CD4-positive, alpha-beta T cell treated with Interleukin-17A for 1 hour (primary cell): Measurements from ENCODE around the gene DAB2IP.

Experiments
- DNase-seq: peaks from one replicate; pipeline ENCODE4 v3.0.0-alpha.2; 2020

DAB2IP gene

GRCh38 chr9:121809356-121810050, 158.1 kb downstream of the DAB2IP start:
- DNase-seq = no peak

GRCh38 chr9:121810489-121810888, 159.1 kb downstream of the DAB2IP start:
- no peak for DNase-seq

- no peak for DNase-seq
Observed at GRCh38 chr9:121811140-121811539, 159.7 kb downstream of the DAB2IP start.

- DNase-seq = no peak
Observed at GRCh38 chr9:121811751-121812150, 160.3 kb downstream of the DAB2IP start.

- DNase-seq = no peak
Observed at GRCh38 chr9:121812159-121812735, 160.8 kb downstream of the DAB2IP start.

GRCh38 chr9:121813519-121814210, 162.2 kb downstream of the DAB2IP start:
- no peak for DNase-seq

GRCh38 chr9:121814594-121814993, 163.2 kb downstream of the DAB2IP start:
- DNase-seq = no peak

- no peak for DNase-seq
Observed at GRCh38 chr9:121815084-121815483, 163.7 kb downstream of the DAB2IP start.

- DNase-seq = no peak
Observed at GRCh38 chr9:121815546-121816448, 164.4 kb downstream of the DAB2IP start.

- DNase-seq = no peak
Observed at GRCh38 chr9:121816449-121816817, 165.0 kb downstream of the DAB2IP start.

- no peak for DNase-seq
Observed at GRCh38 chr9:121816845-121817450, 165.5 kb downstream of the DAB2IP start.

- no peak for DNase-seq
Observed at GRCh38 chr9:121817476-121817875, 166.0 kb downstream of the DAB2IP start.

GRCh38 chr9:121818016-121818661, 166.7 kb downstream of the DAB2IP start:
- no peak for DNase-seq

GRCh38 chr9:121818841-121819427, 167.5 kb downstream of the DAB2IP start:
- no peak for DNase-seq

- DNase-seq = no peak
Observed at GRCh38 chr9:121819428-121820231, 168.2 kb downstream of the DAB2IP start.

GRCh38 chr9:121820286-121821005, 169.0 kb downstream of the DAB2IP start:
- DNase-seq = no peak

- no peak for DNase-seq
Observed at GRCh38 chr9:121821326-121821725, 169.9 kb downstream of the DAB2IP start.

- peak; percentile 1 for DNase-seq
Observed at GRCh38 chr9:121822093-121823085, 171.0 kb downstream of the DAB2IP start.
